WTC11 (cell line): ENCODE data around the gene PRICKLE1. TPM values are rescaled to one million over a fixed set of nuclear protein-coding genes. Genes with fewer than 3 reads are reported as not detected.

Source experiments
- ATAC-seq: fragments of 200-7000 bp; cut with Tn5 transposase; 2 replicates; pipeline ENCODE4 v1.10.0; 2021; ENCODE audit warnings: mild to moderate bottlenecking, moderate library complexity
- Bru-seq: library from RNA; stranded (reverse); fragments of 400-500 nt; gene quantifications from one replicate; lab custom pipeline; 2021; lab: Mats Ljungman, UMichigan
- CTCF ChIA-PET: fragments of 300-600 bp; sonication (Branson Sonifier 250); formaldehyde crosslinking; loops from one replicate; lab custom pipeline; 2021; ENCODE audit warnings: antibody characterized with exemption; lab: Charles Lee
- POLR2A ChIA-PET: fragments of 350-600 bp; sonication (Branson Sonifier 250); formaldehyde crosslinking; loops from one replicate; lab custom pipeline; 2021; ENCODE audit warnings: antibody characterized with exemption; lab: Charles Lee
- DNase-seq: peaks from one replicate; pipeline ENCODE4 v3.0.0; 2021; ENCODE audit warnings: low spot score
- H3K27ac Mint-ChIP-seq: 2 replicates; pipeline ENCODE4 v1.8.0; 2021; ENCODE audit warnings: mixed read lengths
- H3K27me3 Mint-ChIP-seq: 2 replicates; pipeline ENCODE4 v1.8.0; 2021; ENCODE audit warnings: low read depth, mild to moderate bottlenecking, moderate library complexity, mixed read lengths
- H3K36me3 Mint-ChIP-seq: 2 replicates; pipeline ENCODE4 v1.8.0; 2021; ENCODE audit warnings: mixed read lengths
- H3K4me1 Mint-ChIP-seq: 2 replicates; pipeline ENCODE4 v1.8.0; 2022; ENCODE audit warnings: mixed read lengths
- H3K4me3 Mint-ChIP-seq: 2 replicates; pipeline ENCODE4 v1.8.0; 2021; ENCODE audit warnings: mild to moderate bottlenecking, moderate library complexity, mixed read lengths
- H3K9me3 Mint-ChIP-seq: 2 replicates; pipeline ENCODE4 v1.8.0; 2021; ENCODE audit warnings: mixed read lengths
- ELF4 ChIP-seq: sonication (generic); formaldehyde crosslinking; IDR thresholded peaks from 2 replicates; pipeline ENCODE4 v1.8.1; 2022; ENCODE audit warnings: low read depth, mild to moderate bottlenecking, moderate library complexity, missing genetic modification reagents
- FOXP1 ChIP-seq: sonication (generic); formaldehyde crosslinking; IDR thresholded peaks from 2 replicates; pipeline ENCODE4 v1.8.0; 2022; ENCODE audit warnings: missing genetic modification reagents, mild to moderate bottlenecking, moderate library complexity, borderline replicate concordance
- KAT7 ChIP-seq: sonication (generic); formaldehyde crosslinking; IDR thresholded peaks from 2 replicates; pipeline ENCODE4 v1.8.1; 2023; ENCODE audit warnings: missing genetic modification reagents, mild to moderate bottlenecking, borderline replicate concordance
- NR3C1 ChIP-seq: sonication (generic); formaldehyde crosslinking; conservative IDR thresholded peaks from 2 replicates; pipeline ENCODE4 v1.8.1; 2023; ENCODE audit warnings: low read depth, mild to moderate bottlenecking, missing genetic modification reagents
- RELA ChIP-seq: sonication (generic); formaldehyde crosslinking; IDR thresholded peaks from 2 replicates; pipeline ENCODE4 v1.8.1; 2022; ENCODE audit warnings: missing genetic modification reagents, mild to moderate bottlenecking, borderline replicate concordance
- RORB ChIP-seq: fragments of 250-450 bp; sonication (Bioruptor Pico); IDR thresholded peaks from 2 replicates; pipeline ENCODE4 v1.9.0; 2021; ENCODE audit warnings: mild to moderate bottlenecking
- ZNF416 ChIP-seq: fragments of 250-450 bp; sonication (Bioruptor Pico); IDR thresholded peaks from 2 replicates; pipeline ENCODE4 v1.9.0; 2021; ENCODE audit warnings: mild to moderate bottlenecking, inconsistent platforms
- long read RNA-seq, 3 experiments: library from RNA in 1 of 3; library from capped mRNA in 1 of 3; library from polyadenylated mRNA in 1 of 3; unstranded in 2 of 3; stranded (forward) in 1 of 3; transcript quantifications; one replicate each; pipeline ENCODE4 v2.0.0, GENCODE V29; 2021
- total RNA-seq: library from RNA; stranded (reverse); gene quantifications from 3 replicates; pipeline ENCODE4 v1.2.3, GENCODE V29; 2021
- TF ChIP-seq, protein P1 (sequence below): sonication (generic); formaldehyde crosslinking; IDR thresholded peaks from 2 replicates; pipeline ENCODE4 v1.8.0; 2023; ENCODE audit warnings: missing genetic modification reagents, mild to moderate bottlenecking, borderline replicate concordance
- TF ChIP-seq, protein P2 (sequence below): fragments of 250-450 bp; sonication (Bioruptor Pico); IDR thresholded peaks from 2 replicates; pipeline ENCODE4 v1.9.0; 2021; ENCODE audit warnings: mild to moderate bottlenecking, borderline replicate concordance
- TF ChIP-seq, protein P3 (sequence below): sonication (generic); formaldehyde crosslinking; IDR thresholded peaks from 2 replicates; pipeline ENCODE4 v1.8.1; 2023; ENCODE audit warnings: mild to moderate bottlenecking, missing genetic modification reagents, moderate library complexity
- TF ChIP-seq, protein P4 (sequence below): sonication (generic); formaldehyde crosslinking; IDR thresholded peaks from 2 replicates; pipeline ENCODE4 v1.8.0; 2022; ENCODE audit warnings: missing genetic modification reagents
- TF ChIP-seq, protein P5 (sequence below): sonication (generic); formaldehyde crosslinking; IDR thresholded peaks from 2 replicates; pipeline ENCODE4 v1.8.1; 2022; ENCODE audit warnings: low read depth, missing genetic modification reagents, borderline replicate concordance
- TF ChIP-seq, protein P6 (sequence below): sonication (generic); formaldehyde crosslinking; IDR thresholded peaks from 2 replicates; pipeline ENCODE4 v1.8.1; 2023; ENCODE audit warnings: mild to moderate bottlenecking, moderate library complexity, missing genetic modification reagents

PRICKLE1 gene
- total RNA-seq = 11.7 to 16.4 TPM (median 15.3 TPM) in 3 replicates
- percentile 62 among the genes with signal in this experiment for Bru-seq, nascent RNA
- long read RNA-seq, experiment 1, full-length matches to known transcripts = 24 of 43 reads
- long read RNA-seq, experiment 1, partial matches to known transcripts = 4 of 43 reads
- long read RNA-seq, experiment 1, other reads (novel, unspliced or antisense) = 15 of 43 reads
- long read RNA-seq, experiment 2, full-length matches to known transcripts = 4 of 14 reads
- long read RNA-seq, experiment 2, partial matches to known transcripts = 4 of 14 reads
- long read RNA-seq, experiment 2, other reads (novel, unspliced or antisense) = 6 of 14 reads
- long read RNA-seq, experiment 3, full-length matches to known transcripts = 1 of 5 reads
- long read RNA-seq, experiment 3, partial matches to known transcripts = 4 of 5 reads
- long read RNA-seq, experiment 3, other reads (novel, unspliced or antisense) = 0 of 5 reads

DNA sequence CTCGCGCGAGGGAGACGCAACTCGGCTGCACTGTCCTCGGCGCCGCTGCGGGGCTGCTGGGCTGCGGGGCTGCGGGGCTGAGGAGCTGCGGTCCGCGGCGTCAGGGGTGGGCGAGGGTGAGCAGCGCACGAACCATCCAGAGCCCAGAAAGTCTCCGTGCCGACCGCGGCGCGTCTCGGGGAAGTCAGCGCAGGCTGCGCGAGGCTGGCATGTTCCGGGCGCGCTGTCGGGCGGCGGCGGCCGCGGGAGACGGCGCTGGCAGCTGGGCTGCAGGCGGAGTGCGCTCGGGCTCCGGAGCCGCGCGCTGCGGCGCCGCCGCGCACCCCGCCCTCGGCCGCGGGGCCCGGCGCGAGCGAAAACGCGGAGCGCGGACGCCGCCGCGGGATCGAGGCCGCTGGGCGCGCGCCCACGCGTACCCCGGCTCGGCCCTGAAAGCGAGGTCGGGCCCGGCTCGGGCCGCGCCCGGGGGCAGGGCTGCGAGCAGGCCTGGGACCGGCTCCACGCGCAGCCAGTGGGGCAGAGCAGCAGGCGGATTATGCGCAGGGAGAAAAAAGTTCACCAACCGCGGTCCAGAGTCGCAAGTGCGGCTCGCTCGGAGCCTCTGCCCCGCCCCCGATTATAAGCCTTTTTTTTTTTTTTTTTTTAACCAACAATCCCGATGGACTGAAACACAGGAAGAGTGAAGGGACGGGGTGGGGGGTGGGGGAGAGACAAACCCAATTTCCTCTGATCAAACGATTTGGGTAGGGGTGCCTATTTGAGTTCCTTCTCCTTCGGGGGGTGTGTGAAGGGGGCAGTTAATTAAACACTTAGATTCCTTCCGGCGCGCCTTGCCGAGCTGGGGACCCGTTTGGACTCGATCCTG, at the start of gene PRICKLE1:
PRICKLE1 (minus strand) TSS at position 282 of the 865 bp plus-strand sequence. CDS start 117,230 bp downstream, outside the sequence.
- H3K9me3 Mint-ChIP-seq = no peaks in the 10 kb centered on the region
- H3K27ac Mint-ChIP-seq = no peak within 1 kb of the TSS
- peak within 1 kb of the TSS; percentile 80 for H3K4me3 Mint-ChIP-seq
- no peaks in the 10 kb centered on the region for H3K36me3 Mint-ChIP-seq
- H3K27me3 Mint-ChIP-seq = peaks cover 52% of the 10 kb centered on the region
- H3K4me1 Mint-ChIP-seq = peaks cover 16% of the 10 kb centered on the region
- ChIA-PET POLR2A (no interaction called here), CTCF (interaction anchor here (0.8 to 2.5 kb wide), 3 partner anchors 106 to 749 kb away, joined by 4 to 9 read pairs (median 4); no protein-coding TSS in a partner anchor)
- DNase-seq (peak; percentile 50), ATAC-seq (peak; percentile 77)
- TF ChIP-seq RELA (CRISPR knock-in tag) (peak; percentile 41; the same call in 1 of the 2 replicates), ELF4 (0 out of 2 replicates have a peak, but pooled peaks have one; percentile 23), ZNF416 (CRISPR knock-in tag) (no peak), KAT7 (no peak), RORB (no peak), NR3C1 (no peak), FOXP1 (CRISPR knock-in tag) (peak; percentile 17; the same call in 1 of the 2 replicates)
- TF ChIP-seq, protein P1, sequence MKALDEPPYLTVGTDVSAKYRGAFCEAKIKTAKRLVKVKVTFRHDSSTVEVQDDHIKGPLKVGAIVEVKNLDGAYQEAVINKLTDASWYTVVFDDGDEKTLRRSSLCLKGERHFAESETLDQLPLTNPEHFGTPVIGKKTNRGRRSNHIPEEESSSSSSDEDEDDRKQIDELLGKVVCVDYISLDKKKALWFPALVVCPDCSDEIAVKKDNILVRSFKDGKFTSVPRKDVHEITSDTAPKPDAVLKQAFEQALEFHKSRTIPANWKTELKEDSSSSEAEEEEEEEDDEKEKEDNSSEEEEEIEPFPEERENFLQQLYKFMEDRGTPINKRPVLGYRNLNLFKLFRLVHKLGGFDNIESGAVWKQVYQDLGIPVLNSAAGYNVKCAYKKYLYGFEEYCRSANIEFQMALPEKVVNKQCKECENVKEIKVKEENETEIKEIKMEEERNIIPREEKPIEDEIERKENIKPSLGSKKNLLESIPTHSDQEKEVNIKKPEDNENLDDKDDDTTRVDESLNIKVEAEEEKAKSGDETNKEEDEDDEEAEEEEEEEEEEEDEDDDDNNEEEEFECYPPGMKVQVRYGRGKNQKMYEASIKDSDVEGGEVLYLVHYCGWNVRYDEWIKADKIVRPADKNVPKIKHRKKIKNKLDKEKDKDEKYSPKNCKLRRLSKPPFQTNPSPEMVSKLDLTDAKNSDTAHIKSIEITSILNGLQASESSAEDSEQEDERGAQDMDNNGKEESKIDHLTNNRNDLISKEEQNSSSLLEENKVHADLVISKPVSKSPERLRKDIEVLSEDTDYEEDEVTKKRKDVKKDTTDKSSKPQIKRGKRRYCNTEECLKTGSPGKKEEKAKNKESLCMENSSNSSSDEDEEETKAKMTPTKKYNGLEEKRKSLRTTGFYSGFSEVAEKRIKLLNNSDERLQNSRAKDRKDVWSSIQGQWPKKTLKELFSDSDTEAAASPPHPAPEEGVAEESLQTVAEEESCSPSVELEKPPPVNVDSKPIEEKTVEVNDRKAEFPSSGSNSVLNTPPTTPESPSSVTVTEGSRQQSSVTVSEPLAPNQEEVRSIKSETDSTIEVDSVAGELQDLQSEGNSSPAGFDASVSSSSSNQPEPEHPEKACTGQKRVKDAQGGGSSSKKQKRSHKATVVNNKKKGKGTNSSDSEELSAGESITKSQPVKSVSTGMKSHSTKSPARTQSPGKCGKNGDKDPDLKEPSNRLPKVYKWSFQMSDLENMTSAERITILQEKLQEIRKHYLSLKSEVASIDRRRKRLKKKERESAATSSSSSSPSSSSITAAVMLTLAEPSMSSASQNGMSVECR (CRISPR knock-in tag) = no peak; the same call in 1 of the 2 replicates
- TF ChIP-seq, protein P2, sequence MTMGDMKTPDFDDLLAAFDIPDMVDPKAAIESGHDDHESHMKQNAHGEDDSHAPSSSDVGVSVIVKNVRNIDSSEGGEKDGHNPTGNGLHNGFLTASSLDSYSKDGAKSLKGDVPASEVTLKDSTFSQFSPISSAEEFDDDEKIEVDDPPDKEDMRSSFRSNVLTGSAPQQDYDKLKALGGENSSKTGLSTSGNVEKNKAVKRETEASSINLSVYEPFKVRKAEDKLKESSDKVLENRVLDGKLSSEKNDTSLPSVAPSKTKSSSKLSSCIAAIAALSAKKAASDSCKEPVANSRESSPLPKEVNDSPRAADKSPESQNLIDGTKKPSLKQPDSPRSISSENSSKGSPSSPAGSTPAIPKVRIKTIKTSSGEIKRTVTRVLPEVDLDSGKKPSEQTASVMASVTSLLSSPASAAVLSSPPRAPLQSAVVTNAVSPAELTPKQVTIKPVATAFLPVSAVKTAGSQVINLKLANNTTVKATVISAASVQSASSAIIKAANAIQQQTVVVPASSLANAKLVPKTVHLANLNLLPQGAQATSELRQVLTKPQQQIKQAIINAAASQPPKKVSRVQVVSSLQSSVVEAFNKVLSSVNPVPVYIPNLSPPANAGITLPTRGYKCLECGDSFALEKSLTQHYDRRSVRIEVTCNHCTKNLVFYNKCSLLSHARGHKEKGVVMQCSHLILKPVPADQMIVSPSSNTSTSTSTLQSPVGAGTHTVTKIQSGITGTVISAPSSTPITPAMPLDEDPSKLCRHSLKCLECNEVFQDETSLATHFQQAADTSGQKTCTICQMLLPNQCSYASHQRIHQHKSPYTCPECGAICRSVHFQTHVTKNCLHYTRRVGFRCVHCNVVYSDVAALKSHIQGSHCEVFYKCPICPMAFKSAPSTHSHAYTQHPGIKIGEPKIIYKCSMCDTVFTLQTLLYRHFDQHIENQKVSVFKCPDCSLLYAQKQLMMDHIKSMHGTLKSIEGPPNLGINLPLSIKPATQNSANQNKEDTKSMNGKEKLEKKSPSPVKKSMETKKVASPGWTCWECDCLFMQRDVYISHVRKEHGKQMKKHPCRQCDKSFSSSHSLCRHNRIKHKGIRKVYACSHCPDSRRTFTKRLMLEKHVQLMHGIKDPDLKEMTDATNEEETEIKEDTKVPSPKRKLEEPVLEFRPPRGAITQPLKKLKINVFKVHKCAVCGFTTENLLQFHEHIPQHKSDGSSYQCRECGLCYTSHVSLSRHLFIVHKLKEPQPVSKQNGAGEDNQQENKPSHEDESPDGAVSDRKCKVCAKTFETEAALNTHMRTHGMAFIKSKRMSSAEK (CRISPR knock-in tag) = no peak
- TF ChIP-seq, protein P3, sequence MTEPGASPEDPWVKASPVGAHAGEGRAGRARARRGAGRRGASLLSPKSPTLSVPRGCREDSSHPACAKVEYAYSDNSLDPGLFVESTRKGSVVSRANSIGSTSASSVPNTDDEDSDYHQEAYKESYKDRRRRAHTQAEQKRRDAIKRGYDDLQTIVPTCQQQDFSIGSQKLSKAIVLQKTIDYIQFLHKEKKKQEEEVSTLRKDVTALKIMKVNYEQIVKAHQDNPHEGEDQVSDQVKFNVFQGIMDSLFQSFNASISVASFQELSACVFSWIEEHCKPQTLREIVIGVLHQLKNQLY (CRISPR knock-in tag) = no peak
- TF ChIP-seq, protein P4, sequence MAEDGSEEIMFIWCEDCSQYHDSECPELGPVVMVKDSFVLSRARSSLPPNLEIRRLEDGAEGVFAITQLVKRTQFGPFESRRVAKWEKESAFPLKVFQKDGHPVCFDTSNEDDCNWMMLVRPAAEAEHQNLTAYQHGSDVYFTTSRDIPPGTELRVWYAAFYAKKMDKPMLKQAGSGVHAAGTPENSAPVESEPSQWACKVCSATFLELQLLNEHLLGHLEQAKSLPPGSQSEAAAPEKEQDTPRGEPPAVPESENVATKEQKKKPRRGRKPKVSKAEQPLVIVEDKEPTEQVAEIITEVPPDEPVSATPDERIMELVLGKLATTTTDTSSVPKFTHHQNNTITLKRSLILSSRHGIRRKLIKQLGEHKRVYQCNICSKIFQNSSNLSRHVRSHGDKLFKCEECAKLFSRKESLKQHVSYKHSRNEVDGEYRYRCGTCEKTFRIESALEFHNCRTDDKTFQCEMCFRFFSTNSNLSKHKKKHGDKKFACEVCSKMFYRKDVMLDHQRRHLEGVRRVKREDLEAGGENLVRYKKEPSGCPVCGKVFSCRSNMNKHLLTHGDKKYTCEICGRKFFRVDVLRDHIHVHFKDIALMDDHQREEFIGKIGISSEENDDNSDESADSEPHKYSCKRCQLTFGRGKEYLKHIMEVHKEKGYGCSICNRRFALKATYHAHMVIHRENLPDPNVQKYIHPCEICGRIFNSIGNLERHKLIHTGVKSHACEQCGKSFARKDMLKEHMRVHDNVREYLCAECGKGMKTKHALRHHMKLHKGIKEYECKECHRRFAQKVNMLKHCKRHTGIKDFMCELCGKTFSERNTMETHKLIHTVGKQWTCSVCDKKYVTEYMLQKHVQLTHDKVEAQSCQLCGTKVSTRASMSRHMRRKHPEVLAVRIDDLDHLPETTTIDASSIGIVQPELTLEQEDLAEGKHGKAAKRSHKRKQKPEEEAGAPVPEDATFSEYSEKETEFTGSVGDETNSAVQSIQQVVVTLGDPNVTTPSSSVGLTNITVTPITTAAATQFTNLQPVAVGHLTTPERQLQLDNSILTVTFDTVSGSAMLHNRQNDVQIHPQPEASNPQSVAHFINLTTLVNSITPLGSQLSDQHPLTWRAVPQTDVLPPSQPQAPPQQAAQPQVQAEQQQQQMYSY (CRISPR knock-in tag) = peak; percentile 92
- TF ChIP-seq, protein P5, sequence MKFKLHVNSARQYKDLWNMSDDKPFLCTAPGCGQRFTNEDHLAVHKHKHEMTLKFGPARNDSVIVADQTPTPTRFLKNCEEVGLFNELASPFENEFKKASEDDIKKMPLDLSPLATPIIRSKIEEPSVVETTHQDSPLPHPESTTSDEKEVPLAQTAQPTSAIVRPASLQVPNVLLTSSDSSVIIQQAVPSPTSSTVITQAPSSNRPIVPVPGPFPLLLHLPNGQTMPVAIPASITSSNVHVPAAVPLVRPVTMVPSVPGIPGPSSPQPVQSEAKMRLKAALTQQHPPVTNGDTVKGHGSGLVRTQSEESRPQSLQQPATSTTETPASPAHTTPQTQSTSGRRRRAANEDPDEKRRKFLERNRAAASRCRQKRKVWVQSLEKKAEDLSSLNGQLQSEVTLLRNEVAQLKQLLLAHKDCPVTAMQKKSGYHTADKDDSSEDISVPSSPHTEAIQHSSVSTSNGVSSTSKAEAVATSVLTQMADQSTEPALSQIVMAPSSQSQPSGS (CRISPR knock-in tag) = no peak
- TF ChIP-seq, protein P6, sequence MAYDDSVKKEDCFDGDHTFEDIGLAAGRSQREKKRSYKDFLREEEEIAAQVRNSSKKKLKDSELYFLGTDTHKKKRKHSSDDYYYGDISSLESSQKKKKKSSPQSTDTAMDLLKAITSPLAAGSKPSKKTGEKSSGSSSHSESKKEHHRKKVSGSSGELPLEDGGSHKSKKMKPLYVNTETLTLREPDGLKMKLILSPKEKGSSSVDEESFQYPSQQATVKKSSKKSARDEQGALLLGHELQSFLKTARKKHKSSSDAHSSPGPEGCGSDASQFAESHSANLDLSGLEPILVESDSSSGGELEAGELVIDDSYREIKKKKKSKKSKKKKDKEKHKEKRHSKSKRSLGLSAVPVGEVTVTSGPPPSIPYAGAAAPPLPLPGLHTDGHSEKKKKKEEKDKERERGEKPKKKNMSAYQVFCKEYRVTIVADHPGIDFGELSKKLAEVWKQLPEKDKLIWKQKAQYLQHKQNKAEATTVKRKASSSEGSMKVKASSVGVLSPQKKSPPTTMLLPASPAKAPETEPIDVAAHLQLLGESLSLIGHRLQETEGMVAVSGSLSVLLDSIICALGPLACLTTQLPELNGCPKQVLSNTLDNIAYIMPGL (CRISPR knock-in tag) = peak; percentile 79; the same call in 1 of the 2 replicates
